ENCODE data around the gene SLC38A9. TPM values are rescaled to one million over a fixed set of nuclear protein-coding genes. Genes with fewer than 3 reads are reported as not detected.

SLC38A9 gene
- total and polyA plus RNA-seq, 2 of the 8 experiments (the other 6 are each of a cell fraction or from before 2014, with no cell fraction given): 29.2 to 43.7 TPM

DNA sequence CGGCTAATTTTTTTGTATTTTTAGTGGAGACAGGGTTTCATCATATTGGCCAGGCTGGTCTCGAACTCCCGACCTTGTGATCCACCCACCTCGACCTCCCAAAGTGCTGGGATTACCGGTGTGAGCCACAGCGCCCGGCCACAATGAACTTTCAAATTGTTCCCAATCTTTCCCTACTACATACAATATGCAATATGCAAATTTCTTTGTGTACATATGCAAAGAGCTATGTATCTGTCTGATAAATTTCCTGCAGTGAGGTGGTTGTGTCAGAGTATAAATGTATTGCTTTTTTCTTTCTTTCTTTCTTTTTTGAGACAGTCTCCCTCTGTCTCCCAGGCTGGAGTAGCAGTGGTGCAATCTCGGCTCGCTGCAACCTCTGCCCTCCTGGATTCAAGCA lies 128.5 kb downstream of the SLC38A9 start (continued):
- TF ChIP-seq CHD1 (IDR thresholded peaks at IDR 0.05; ENCODE audit: low read depth, low read length): no peak

All from H1 (cell line).